Liver (tissue), 9 donors: Measurements from ENCODE around the gene TET2. TPM values are rescaled to one million over a fixed set of nuclear protein-coding genes. Genes with fewer than 3 reads are reported as not detected.

Experiments used
- DNase-seq: peaks from one replicate; pipeline ENCODE4 v3.0.0-alpha.2; 2017; ENCODE audit warnings: low spot score
- H3K27ac ChIP-seq, 2 donors: one replicate each; pipeline ENCODE4 v1.7.0; 2013; ENCODE audit warnings: inconsistent platforms in 2 of 2, low read length in 2 of 2, control low read depth in 1 of 2, low read depth in 1 of 2, mild to moderate bottlenecking in 1 of 2
- H3K27me3 ChIP-seq, 4 donors: one replicate each; pipeline versions ENCODE4 v1.6.1 to v1.7.0; 2013; ENCODE audit warnings: low read length in 3 of 4, inconsistent platforms in 1 of 4, mild to moderate bottlenecking in 1 of 4, moderate library complexity in 1 of 4; ENCODE audit not compliant: control insufficient read depth in 4 of 4, insufficient read depth in 4 of 4
- H3K36me3 ChIP-seq, 4 donors: one replicate each; pipeline versions ENCODE4 v1.6.1 to v1.7.0; 2013; ENCODE audit warnings: low read length in 3 of 4, mild to moderate bottlenecking in 3 of 4, low read depth in 1 of 4, moderate library complexity in 1 of 4; ENCODE audit not compliant: control insufficient read depth in 4 of 4, insufficient read depth in 3 of 4
- H3K4me1 ChIP-seq, 4 donors: one replicate each; pipeline versions ENCODE4 v1.6.1 to v1.7.0; 2013; ENCODE audit warnings: low read length in 3 of 4, mild to moderate bottlenecking in 3 of 4, moderate library complexity in 1 of 4; ENCODE audit not compliant: control insufficient read depth in 4 of 4, insufficient read depth in 4 of 4
- H3K4me3 ChIP-seq, 3 donors: one replicate each; pipeline versions ENCODE4 v1.6.1 to v1.7.0; 2013; ENCODE audit warnings: low read length in 3 of 3, control low read depth in 1 of 3, low read depth in 1 of 3, mild to moderate bottlenecking in 1 of 3
- H3K9ac ChIP-seq, 2 donors: one replicate each; pipeline ENCODE4 v1.7.0; 2013; ENCODE audit warnings: low read length in 2 of 2, mild to moderate bottlenecking in 2 of 2, moderate library complexity in 2 of 2, control low read depth in 1 of 2, low read depth in 1 of 2
- H3K9me3 ChIP-seq, 4 donors: one replicate each; pipeline versions ENCODE4 v1.6.1 to v1.7.0; 2013; ENCODE audit warnings: low read length in 3 of 4; ENCODE audit not compliant: control insufficient read depth in 4 of 4
- EGR1 ChIP-seq, 2 donors: IDR thresholded peaks; 2 replicates each; pipeline ENCODE4 v1.6.1; 2016 to 2018; ENCODE audit warnings: antibody characterized with exemption in 2 of 2, low read depth in 2 of 2
- GABPA ChIP-seq, 2 donors: IDR thresholded peaks in 1 of 2; conservative IDR thresholded peaks in 1 of 2; 2 replicates each; pipeline ENCODE4 v1.6.1; 2016; ENCODE audit warnings: antibody characterized with exemption in 2 of 2, mild to moderate bottlenecking in 1 of 2, moderate library complexity in 1 of 2
- HNF4G ChIP-seq: IDR thresholded peaks from 2 replicates; pipeline ENCODE4 v1.6.1; 2016; ENCODE audit warnings: antibody characterized with exemption
- JUND ChIP-seq, 2 donors: IDR thresholded peaks; 2 replicates each; pipeline ENCODE4 v1.6.1; 2016; ENCODE audit warnings: antibody characterized with exemption in 2 of 2
- NR2F2 ChIP-seq: IDR thresholded peaks from 2 replicates; pipeline ENCODE4 v1.6.1; 2016; ENCODE audit warnings: antibody characterized with exemption
- RAD21 ChIP-seq, 2 donors: IDR thresholded peaks; 2 replicates each; pipeline ENCODE4 v1.6.1; 2016; ENCODE audit warnings: antibody characterized with exemption in 2 of 2, mild to moderate bottlenecking in 2 of 2
- SP1 ChIP-seq: IDR thresholded peaks from 2 replicates; pipeline ENCODE4 v1.6.1; 2018; ENCODE audit warnings: antibody characterized with exemption, mild to moderate bottlenecking
- WGBS: extraction: QIAGEN DNeasy Blood & Tissue Kit; methylation state at CpG from one replicate; pipeline ENCODE4 v1.1.7; 2013; 5-methylcytosine and 5-hydroxymethylcytosine counted together
- polyA plus RNA-seq, 2 donors: library from polyadenylated mRNA; stranded (reverse) in 1 of 2; unstranded in 1 of 2; fragments of 200-250 nt in 1 of 2; fragments of >200 nt in 1 of 2; fragmentation: Nextera tagmentation in 1 of 2; extraction: Ambion mirVana in 1 of 2; gene quantifications; one replicate each; pipeline versions ENCODE4 v1.2.1 to v1.2.3, GENCODE V29; 2013 to 2015
- total RNA-seq, 2 donors: library from RNA; depleted of rRNA; stranded (reverse); fragments of >200 nt; gene quantifications; one replicate each; pipeline ENCODE4 v1.2.3, GENCODE V29; 2014
- TF ChIP-seq, protein P1 (sequence below): IDR thresholded peaks from 2 replicates; pipeline ENCODE4 v1.6.1; 2016; ENCODE audit warnings: antibody characterized with exemption
- TF ChIP-seq, protein P2 (sequence below): fragments of 150-350 bp; IDR thresholded peaks from 2 replicates; pipeline ENCODE4 v1.5.1; 2017; ENCODE audit warnings: improper control_type of control experiment, low read depth, low read length; ENCODE audit not compliant: missing input control
- TF ChIP-seq, protein P3 (sequence below): IDR thresholded peaks from 2 replicates; pipeline ENCODE4 v1.6.1; 2016; ENCODE audit warnings: antibody characterized with exemption, mild to moderate bottlenecking
- TF ChIP-seq, protein P4 (sequence below): IDR thresholded peaks from 2 replicates; pipeline ENCODE4 v1.6.1; 2016; ENCODE audit warnings: antibody characterized with exemption
- TF ChIP-seq, protein P5 (sequence below): IDR thresholded peaks from 2 replicates; pipeline ENCODE4 v1.6.1; 2016; ENCODE audit warnings: antibody characterized with exemption
- donor health status: healthy.
- donor health status: healthy.
- donor health status: healthy.
- donor health status: healthy.
- donor health status: healthy.

TET2 gene
- total and polyA plus RNA-seq, 4 donors: 0.88 to 8.4 (median 5.5) TPM

DNA sequence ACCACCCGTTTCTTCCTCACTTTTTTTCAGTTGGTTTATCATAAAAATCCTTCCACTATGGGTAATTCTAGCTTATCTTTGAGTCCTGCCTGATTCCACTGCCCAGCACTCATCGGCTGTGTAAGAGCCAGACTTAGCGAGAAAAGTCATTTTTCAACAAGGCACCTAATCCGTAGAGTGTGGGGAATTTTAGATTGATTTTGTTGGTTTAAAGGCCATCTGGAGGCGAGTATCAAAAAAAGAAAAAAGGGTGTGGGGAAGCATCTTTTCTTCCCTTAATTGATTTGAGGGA is 134.4 kb downstream of the TET2 start:
- Histone ChIP-seq H3K27me3 (no peaks in the 10 kb centered on the region), H3K9me3 (no peaks in the 10 kb centered on the region), H3K4me1 (no peaks in the 10 kb centered on the region), H3K4me3 (no peak overlapping the region), H3K27ac (no peak overlapping the region), H3K36me3 (peaks cover 0 to 7% (median 4%) of the 10 kb centered on the region in 4 donors), H3K9ac (no peak overlapping the region)
- 87% methylated on average over 5 of the region's 5 CpGs for WGBS
- TF ChIP-seq, protein P1, sequence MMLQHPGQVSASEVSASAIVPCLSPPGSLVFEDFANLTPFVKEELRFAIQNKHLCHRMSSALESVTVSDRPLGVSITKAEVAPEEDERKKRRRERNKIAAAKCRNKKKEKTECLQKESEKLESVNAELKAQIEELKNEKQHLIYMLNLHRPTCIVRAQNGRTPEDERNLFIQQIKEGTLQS: no peak
- TF ChIP-seq RAD21 (IDR thresholded peaks at IDR 0.05): no peak
- TF ChIP-seq, protein P2, sequence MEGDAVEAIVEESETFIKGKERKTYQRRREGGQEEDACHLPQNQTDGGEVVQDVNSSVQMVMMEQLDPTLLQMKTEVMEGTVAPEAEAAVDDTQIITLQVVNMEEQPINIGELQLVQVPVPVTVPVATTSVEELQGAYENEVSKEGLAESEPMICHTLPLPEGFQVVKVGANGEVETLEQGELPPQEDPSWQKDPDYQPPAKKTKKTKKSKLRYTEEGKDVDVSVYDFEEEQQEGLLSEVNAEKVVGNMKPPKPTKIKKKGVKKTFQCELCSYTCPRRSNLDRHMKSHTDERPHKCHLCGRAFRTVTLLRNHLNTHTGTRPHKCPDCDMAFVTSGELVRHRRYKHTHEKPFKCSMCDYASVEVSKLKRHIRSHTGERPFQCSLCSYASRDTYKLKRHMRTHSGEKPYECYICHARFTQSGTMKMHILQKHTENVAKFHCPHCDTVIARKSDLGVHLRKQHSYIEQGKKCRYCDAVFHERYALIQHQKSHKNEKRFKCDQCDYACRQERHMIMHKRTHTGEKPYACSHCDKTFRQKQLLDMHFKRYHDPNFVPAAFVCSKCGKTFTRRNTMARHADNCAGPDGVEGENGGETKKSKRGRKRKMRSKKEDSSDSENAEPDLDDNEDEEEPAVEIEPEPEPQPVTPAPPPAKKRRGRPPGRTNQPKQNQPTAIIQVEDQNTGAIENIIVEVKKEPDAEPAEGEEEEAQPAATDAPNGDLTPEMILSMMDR: no peak
- TF ChIP-seq, protein P3, sequence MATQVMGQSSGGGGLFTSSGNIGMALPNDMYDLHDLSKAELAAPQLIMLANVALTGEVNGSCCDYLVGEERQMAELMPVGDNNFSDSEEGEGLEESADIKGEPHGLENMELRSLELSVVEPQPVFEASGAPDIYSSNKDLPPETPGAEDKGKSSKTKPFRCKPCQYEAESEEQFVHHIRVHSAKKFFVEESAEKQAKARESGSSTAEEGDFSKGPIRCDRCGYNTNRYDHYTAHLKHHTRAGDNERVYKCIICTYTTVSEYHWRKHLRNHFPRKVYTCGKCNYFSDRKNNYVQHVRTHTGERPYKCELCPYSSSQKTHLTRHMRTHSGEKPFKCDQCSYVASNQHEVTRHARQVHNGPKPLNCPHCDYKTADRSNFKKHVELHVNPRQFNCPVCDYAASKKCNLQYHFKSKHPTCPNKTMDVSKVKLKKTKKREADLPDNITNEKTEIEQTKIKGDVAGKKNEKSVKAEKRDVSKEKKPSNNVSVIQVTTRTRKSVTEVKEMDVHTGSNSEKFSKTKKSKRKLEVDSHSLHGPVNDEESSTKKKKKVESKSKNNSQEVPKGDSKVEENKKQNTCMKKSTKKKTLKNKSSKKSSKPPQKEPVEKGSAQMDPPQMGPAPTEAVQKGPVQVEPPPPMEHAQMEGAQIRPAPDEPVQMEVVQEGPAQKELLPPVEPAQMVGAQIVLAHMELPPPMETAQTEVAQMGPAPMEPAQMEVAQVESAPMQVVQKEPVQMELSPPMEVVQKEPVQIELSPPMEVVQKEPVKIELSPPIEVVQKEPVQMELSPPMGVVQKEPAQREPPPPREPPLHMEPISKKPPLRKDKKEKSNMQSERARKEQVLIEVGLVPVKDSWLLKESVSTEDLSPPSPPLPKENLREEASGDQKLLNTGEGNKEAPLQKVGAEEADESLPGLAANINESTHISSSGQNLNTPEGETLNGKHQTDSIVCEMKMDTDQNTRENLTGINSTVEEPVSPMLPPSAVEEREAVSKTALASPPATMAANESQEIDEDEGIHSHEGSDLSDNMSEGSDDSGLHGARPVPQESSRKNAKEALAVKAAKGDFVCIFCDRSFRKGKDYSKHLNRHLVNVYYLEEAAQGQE: no peak
- no peak for TF ChIP-seq JUND (IDR thresholded peaks at IDR 0.05)
- TF ChIP-seq, protein P4, sequence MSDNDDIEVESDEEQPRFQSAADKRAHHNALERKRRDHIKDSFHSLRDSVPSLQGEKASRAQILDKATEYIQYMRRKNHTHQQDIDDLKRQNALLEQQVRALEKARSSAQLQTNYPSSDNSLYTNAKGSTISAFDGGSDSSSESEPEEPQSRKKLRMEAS: no peak
- TF ChIP-seq GABPA (IDR thresholded peaks at IDR 0.05 in 1 of 2, conservative IDR thresholded peaks at IDR 0.05 in 1 of 2): no peak
- TF ChIP-seq HNF4G: no peak
- TF ChIP-seq SP1: no peak
- TF ChIP-seq NR2F2: no peak
- no peak for DNase-seq

DNA sequence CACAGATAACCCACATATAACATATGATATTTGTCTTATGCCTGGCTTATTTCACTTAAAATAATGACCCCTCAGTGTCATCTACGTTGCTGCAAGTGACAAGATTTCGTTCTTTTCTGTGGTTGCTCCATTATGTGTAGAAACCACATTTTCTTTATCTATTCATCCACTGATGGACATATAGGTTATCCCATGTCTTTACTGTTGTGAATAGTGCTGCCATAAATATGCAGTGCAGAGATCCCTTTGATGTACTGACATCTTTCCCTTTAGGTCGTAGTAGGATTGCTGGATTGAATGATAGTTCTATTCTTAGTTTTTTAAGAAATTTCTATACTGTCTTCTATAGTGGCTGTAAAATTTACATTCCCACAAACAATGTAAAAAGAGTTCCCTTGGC is 135.8 kb downstream of the TET2 start:
- Histone ChIP-seq H3K4me3 (no peak overlapping the region), H3K4me1 (no peaks in the 10 kb centered on the region), H3K27me3 (no peaks in the 10 kb centered on the region), H3K9ac (no peak overlapping the region), H3K9me3 (no peaks in the 10 kb centered on the region), H3K27ac (no peak overlapping the region), H3K36me3 (peaks cover 0 to 3% (median 0%) of the 10 kb centered on the region in 4 donors)
- TF ChIP-seq, protein P2: no peak
- no peak for TF ChIP-seq EGR1 (IDR thresholded peaks at IDR 0.05; ENCODE audit: low read depth in 2 of 2)
- TF ChIP-seq, protein P5, sequence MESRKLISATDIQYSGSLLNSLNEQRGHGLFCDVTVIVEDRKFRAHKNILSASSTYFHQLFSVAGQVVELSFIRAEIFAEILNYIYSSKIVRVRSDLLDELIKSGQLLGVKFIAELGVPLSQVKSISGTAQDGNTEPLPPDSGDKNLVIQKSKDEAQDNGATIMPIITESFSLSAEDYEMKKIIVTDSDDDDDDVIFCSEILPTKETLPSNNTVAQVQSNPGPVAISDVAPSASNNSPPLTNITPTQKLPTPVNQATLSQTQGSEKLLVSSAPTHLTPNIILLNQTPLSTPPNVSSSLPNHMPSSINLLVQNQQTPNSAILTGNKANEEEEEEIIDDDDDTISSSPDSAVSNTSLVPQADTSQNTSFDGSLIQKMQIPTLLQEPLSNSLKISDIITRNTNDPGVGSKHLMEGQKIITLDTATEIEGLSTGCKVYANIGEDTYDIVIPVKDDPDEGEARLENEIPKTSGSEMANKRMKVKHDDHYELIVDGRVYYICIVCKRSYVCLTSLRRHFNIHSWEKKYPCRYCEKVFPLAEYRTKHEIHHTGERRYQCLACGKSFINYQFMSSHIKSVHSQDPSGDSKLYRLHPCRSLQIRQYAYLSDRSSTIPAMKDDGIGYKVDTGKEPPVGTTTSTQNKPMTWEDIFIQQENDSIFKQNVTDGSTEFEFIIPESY: no peak
- WGBS: 90% methylated on average over 3 of the region's 3 CpGs
- no peak for DNase-seq
